SU-DHL-6 (cell line): ENCODE measurements around the gene PHF11.

ENCODE experiments used
- EZH2phosphoT487 ChIP-seq: fragments of 200-600 bp; sonication (generic), shearing (Covaris generic); conservative IDR thresholded peaks from 2 replicates; pipeline ENCODE4 v1.6.1; 2018; ENCODE audit warnings: mild to moderate bottlenecking, antibody characterized with exemption, low read length, moderate library complexity, mixed read lengths
- TF ChIP-seq, protein P1 (sequence below): fragments of 200-600 bp; sonication (generic); IDR thresholded peaks from one replicate; pipeline ENCODE4 v1.5.1; 2017; ENCODE audit warnings: antibody characterized with exemption, mild to moderate bottlenecking, low read length, moderate library complexity; ENCODE audit not compliant: insufficient read depth, poor library complexity, severe bottlenecking

DNA sequence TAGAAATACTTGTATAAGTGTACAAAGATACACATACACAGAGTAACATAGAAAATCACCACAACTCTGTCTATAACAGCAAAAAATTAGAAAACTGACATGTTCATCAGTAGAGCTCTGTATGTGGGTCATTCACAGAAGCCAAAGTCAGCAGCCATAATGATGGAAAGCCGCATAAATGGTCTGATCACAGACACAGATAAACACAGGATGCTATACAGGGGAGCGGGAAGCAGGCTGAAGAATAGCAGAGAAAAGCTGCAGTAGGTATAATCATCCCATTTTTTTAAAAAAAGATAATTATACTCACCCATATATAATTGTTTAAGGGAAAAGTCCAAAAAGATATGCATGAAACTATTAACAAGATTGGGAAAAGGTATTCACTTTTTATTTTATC lies 58.1 kb downstream of the PHF11 start:
- TF ChIP-seq, protein P1, sequence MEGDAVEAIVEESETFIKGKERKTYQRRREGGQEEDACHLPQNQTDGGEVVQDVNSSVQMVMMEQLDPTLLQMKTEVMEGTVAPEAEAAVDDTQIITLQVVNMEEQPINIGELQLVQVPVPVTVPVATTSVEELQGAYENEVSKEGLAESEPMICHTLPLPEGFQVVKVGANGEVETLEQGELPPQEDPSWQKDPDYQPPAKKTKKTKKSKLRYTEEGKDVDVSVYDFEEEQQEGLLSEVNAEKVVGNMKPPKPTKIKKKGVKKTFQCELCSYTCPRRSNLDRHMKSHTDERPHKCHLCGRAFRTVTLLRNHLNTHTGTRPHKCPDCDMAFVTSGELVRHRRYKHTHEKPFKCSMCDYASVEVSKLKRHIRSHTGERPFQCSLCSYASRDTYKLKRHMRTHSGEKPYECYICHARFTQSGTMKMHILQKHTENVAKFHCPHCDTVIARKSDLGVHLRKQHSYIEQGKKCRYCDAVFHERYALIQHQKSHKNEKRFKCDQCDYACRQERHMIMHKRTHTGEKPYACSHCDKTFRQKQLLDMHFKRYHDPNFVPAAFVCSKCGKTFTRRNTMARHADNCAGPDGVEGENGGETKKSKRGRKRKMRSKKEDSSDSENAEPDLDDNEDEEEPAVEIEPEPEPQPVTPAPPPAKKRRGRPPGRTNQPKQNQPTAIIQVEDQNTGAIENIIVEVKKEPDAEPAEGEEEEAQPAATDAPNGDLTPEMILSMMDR, result no peak
- no peak for TF ChIP-seq EZH2phosphoT487
